HEK293T (cell line): ENCODE results near the gene B3GNT5.

Source experiments
- CTCF ChIA-PET: fragments of 350-600 bp; formaldehyde crosslinking; extraction: SDS; loops from one replicate; lab custom pipeline; 2021; ENCODE audit warnings: antibody characterized with exemption, inconsistent platforms; lab: Yijun Ruan, JAX
- POLR2A ChIA-PET: fragments of 350-600 bp; formaldehyde crosslinking; extraction: SDS; loops from one replicate; lab custom pipeline; 2020; ENCODE audit warnings: antibody characterized with exemption, inconsistent platforms; lab: Yijun Ruan, JAX
- DNase-seq: peaks from one replicate; pipeline ENCODE4 v3.0.0; 2012; ENCODE audit warnings: mixed read lengths; ENCODE audit errors: extremely low spot score
- ARNT ChIP-seq: fragments of 450-650 bp; IDR thresholded peaks from 2 replicates; pipeline ENCODE4 v1.6.1; 2017; ENCODE audit warnings: mild to moderate bottlenecking
- BHLHE40 ChIP-seq: fragments of 450-650 bp; IDR thresholded peaks from 2 replicates; pipeline ENCODE4 v1.6.1; 2016; ENCODE audit warnings: mild to moderate bottlenecking, moderate library complexity, borderline replicate concordance
- CTBP1 ChIP-seq: fragments of 450-650 bp; IDR thresholded peaks from 2 replicates; pipeline ENCODE4 v1.6.1; 2016; ENCODE audit warnings: borderline replicate concordance
- ELF4 ChIP-seq: fragments of 450-650 bp; IDR thresholded peaks from 2 replicates; pipeline ENCODE4 v1.6.1; 2017; ENCODE audit warnings: antibody characterized with exemption
- FOXA1 ChIP-seq: fragments of 450-650 bp; IDR thresholded peaks from 2 replicates; pipeline ENCODE4 v1.6.1; 2016; ENCODE audit warnings: mild to moderate bottlenecking
- FOXK2 ChIP-seq: fragments of 450-650 bp; IDR thresholded peaks from 2 replicates; pipeline ENCODE4 v1.6.1; 2016; ENCODE audit warnings: mild to moderate bottlenecking
- FOXM1 ChIP-seq: fragments of 450-650 bp; IDR thresholded peaks from 2 replicates; pipeline ENCODE4 v1.6.1; 2017; ENCODE audit warnings: mild to moderate bottlenecking, borderline replicate concordance
- HDGF ChIP-seq: fragments of 450-650 bp; IDR thresholded peaks from 2 replicates; pipeline ENCODE4 v1.6.1; 2017; ENCODE audit warnings: antibody characterized with exemption, borderline replicate concordance
- L3MBTL2 ChIP-seq: fragments of 450-650 bp; conservative IDR thresholded peaks from 2 replicates; pipeline ENCODE4 v1.6.1; 2016; ENCODE audit warnings: mild to moderate bottlenecking
- LEF1 ChIP-seq: fragments of 450-650 bp; IDR thresholded peaks from 2 replicates; pipeline ENCODE4 v1.6.1; 2017; ENCODE audit warnings: mild to moderate bottlenecking, borderline replicate concordance
- NFRKB ChIP-seq: fragments of 450-650 bp; IDR thresholded peaks from 2 replicates; pipeline ENCODE4 v1.6.1; 2016; ENCODE audit warnings: mild to moderate bottlenecking, moderate library complexity
- PKNOX1 ChIP-seq: fragments of 450-650 bp; IDR thresholded peaks from 2 replicates; pipeline ENCODE4 v1.6.1; 2016
- SP1 ChIP-seq: fragments of 450-650 bp; IDR thresholded peaks from 2 replicates; pipeline ENCODE4 v1.6.1; 2017
- SUZ12 ChIP-seq: fragments of 450-650 bp; IDR thresholded peaks from 2 replicates; pipeline ENCODE4 v1.6.1; 2016; ENCODE audit warnings: mild to moderate bottlenecking
- TARDBP ChIP-seq: fragments of 450-650 bp; IDR thresholded peaks from 2 replicates; pipeline ENCODE4 v1.6.1; 2016
- ZNF384 ChIP-seq: fragments of 450-650 bp; IDR thresholded peaks from 2 replicates; pipeline ENCODE4 v1.6.1; 2016

The B3GNT5 gene

DNA sequence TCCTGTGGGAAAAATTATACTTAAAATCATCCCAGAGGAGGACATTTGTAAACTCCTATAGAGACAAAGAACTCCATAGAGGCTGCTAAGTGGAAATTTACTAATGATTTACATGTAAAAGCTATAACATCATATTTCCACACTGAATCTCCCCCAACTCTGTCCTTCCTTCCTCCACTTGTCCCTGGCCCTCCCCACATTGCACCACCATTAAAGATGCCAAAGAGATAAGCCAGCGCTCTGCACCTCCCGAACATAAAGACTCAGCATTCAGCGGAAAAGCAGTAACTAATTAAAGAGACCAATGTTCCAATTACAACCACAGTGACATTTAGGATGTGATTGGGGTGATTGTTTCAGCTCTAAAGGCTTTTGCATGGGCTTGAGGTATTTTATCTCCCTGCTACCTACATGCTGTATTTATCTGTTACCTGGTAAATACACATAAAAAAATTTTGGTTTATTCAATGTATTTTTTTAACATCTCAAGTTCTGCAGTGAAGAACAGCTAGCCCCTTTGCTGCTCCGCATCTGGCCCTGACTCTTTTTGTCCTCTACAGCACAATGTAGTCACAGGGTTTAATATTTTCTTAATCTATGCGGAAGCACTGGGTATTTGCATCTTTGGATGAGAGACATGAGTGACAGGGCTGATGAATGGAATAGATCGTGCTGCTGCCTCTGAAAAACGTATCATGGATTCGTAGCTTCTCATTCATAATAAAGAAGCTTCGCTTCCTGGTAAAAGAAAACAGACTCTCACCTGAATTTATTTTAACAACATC is 35.3 kb upstream of the B3GNT5 start:
- ChIA-PET CTCF (no interaction called here), POLR2A (no interaction called here)
- no peak for TF ChIP-seq FOXA1
- no peak for TF ChIP-seq ZNF384
- no peak for TF ChIP-seq LEF1
- no peak for TF ChIP-seq SUZ12
- TF ChIP-seq FOXK2: no peak
- TF ChIP-seq ARNT: no peak
- no peak for TF ChIP-seq TARDBP
- no peak for TF ChIP-seq FOXM1
- TF ChIP-seq CTBP1: no peak
- TF ChIP-seq L3MBTL2: no peak
- no peak for TF ChIP-seq HDGF
- TF ChIP-seq PKNOX1: no peak
- TF ChIP-seq NFRKB: no peak
- no peak for TF ChIP-seq ELF4
- TF ChIP-seq BHLHE40: no peak
- TF ChIP-seq SP1: no peak
- DNase-seq: no peak

- no peak for DNase-seq
Measured at GRCh38 chr3:183218826-183219225, 34.2 kb upstream of the B3GNT5 start.

GRCh38 chr3:183220828-183221227 is 32.2 kb upstream of the B3GNT5 start:
- ChIA-PET CTCF (no interaction called here), POLR2A (no interaction called here)
- TF ChIP-seq ZNF384: no peak
- no peak for TF ChIP-seq BHLHE40
- TF ChIP-seq CTBP1: no peak
- TF ChIP-seq PKNOX1: no peak
- TF ChIP-seq SUZ12: no peak
- no peak for DNase-seq

More at GRCh38 chr3:183218826-183219225, 34.2 kb upstream of the B3GNT5 start:
- ChIA-PET CTCF (no interaction called here), POLR2A (no interaction called here)
- no peak for TF ChIP-seq BHLHE40
- TF ChIP-seq FOXK2: no peak
- no peak for TF ChIP-seq PKNOX1

DNA sequence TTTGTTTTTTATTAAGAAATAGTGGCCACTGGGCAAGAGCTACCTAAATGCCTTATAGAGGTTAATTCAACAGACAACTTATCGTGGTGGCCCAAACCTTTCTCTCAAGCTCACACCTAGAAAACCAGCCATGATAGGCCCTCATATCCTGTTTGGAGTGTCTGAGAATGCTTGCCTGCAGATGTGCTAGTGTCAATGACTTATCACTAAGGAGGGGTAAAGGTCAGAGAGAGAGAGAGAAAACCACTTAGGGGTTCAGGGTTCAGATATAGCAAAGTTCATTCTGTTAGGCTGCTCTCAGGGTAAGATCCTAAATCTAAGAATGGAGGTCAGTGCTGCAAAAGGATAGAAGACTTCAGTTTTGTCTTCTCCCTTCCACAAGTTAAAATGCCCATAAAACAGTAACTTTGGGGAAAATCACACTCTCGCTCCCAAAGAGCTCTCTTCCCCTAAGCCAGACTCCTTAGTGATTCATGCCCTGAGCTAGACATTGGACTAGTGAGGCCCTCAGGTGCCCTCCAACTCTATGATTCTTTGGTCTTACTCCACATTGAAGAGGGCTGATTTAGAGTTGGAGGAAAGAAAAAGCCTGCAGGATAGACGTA is 30.3 kb upstream of the B3GNT5 start:
- no peak for DNase-seq
- ChIA-PET CTCF (interaction anchor here (0.6 kb wide), 1 partner anchor 225 kb away, joined by 3 read pairs; no protein-coding TSS in a partner anchor), POLR2A (no interaction called here)
- TF ChIP-seq ELF4 (no peak), FOXA1 (no peak), L3MBTL2 (no peak), ZNF384 (no peak), NFRKB (no peak), FOXK2 (no peak), HDGF (no peak), ARNT (no peak), CTBP1 (no peak), PKNOX1 (no peak), LEF1 (no peak), TARDBP (no peak), BHLHE40 (no peak), SUZ12 (no peak), FOXM1 (no peak)

- DNase-seq: no peak
- POLR2A ChIA-PET: no interaction called here
- TF ChIP-seq TARDBP (no peak), L3MBTL2 (no peak), CTBP1 (no peak), ZNF384 (no peak), NFRKB (no peak), SP1 (no peak), FOXM1 (no peak), ELF4 (no peak)
- CTCF ChIA-PET: no interaction called here
Measured at GRCh38 chr3:183224180-183224970, 28.7 kb upstream of the B3GNT5 start.
